Activated CD4-positive, alpha-beta memory T cell treated with anti-CD3 and anti-CD28 coated beads for 36 hours (primary cell): ENCODE measurements around the gene ABCC2. TPM values are rescaled to one million over a fixed set of nuclear protein-coding genes. Genes with fewer than 3 reads are reported as not detected.
"Not testable (repeated sequence)": the region's sequence is repeated elsewhere in the genome, so short reads cannot be mapped to it uniquely, and the experiment has no call there.

Source experiments
- CTCF ChIA-PET: fragments of 350-600 bp; sonication (Branson Sonifier 250); formaldehyde crosslinking; loops from one replicate; lab custom pipeline; 2021; ENCODE audit warnings: antibody characterized with exemption, inconsistent platforms; lab: Charles Lee
- POLR2A ChIA-PET: fragments of 350-600 bp; sonication (Branson Sonifier 250); formaldehyde crosslinking; loops from one replicate; lab custom pipeline; 2021; ENCODE audit warnings: antibody characterized with exemption; lab: Charles Lee
- DNase-seq: peaks from one replicate; pipeline ENCODE4 v3.0.0-alpha.2; 2020
- H3K27ac Mint-ChIP-seq: one replicate; pipeline ENCODE4 v1.8.0; 2021; ENCODE audit warnings: mixed read lengths
- H3K27me3 Mint-ChIP-seq: one replicate; pipeline ENCODE4 v1.8.0; 2021; ENCODE audit warnings: mixed read lengths
- H3K36me3 Mint-ChIP-seq: one replicate; pipeline ENCODE4 v1.8.0; 2021; ENCODE audit warnings: mixed read lengths
- H3K4me1 Mint-ChIP-seq: one replicate; pipeline ENCODE4 v1.8.0; 2021; ENCODE audit warnings: low read depth, mixed read lengths
- H3K4me3 Mint-ChIP-seq: one replicate; pipeline ENCODE4 v1.8.0; 2021; ENCODE audit warnings: mild to moderate bottlenecking, mixed read lengths
- H3K9me3 Mint-ChIP-seq: one replicate; pipeline ENCODE4 v1.8.0; 2021; ENCODE audit warnings: mixed read lengths
- intact Hi-C: fragments of 100-400 bp; cut with micrococcal nuclease; formaldehyde crosslinking; loops from one replicate; pipeline ENCODE4 v1.15.1; 2023
- total RNA-seq, 2 experiments: library from RNA; stranded (reverse); gene quantifications; one replicate each; pipeline ENCODE4 v1.2.3, GENCODE V29; 2021

Gene ABCC2
- total RNA-seq, result under 1 TPM; 0.57 to 0.82 TPM

DNA sequence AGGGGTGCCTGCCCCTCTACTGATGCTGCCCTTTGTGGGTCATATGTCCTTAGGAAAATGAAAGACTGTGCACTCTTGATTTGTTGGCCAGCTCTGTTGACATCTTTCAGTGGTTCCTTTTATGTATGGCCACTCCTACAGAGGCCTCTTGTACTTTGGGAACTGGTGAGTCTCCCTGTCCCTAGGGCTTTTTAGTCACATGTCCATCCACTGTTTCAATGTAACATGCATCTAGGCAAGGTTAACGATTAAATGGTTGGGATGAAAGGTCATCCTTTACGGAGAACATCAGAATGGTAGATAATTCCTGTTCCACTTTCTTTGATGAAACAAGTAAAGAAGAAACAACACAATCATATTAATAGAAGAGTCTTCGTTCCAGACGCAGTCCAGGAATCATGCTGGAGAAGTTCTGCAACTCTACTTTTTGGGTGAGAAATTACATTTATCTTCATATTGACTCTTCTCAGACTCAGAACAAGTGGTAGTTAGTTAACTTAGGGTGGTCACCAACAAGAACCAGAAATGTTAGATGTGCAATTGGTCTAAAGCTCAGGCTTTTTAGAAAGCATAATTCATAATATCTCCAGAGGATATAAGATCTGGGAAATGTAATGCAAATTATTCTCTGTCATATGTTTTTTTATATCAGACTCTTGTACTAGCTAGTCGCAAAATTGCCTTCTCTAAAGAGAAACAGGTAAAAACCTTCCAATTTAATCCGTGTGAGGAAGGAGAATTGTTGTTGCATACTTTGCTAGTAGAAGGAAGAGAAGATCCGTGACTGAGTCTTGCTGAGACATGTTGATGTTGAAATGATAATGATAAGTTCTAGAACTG lies at the start of gene ABCC2:
TSS of gene ABCC2 (plus strand) at position 194 of the 840 bp plus-strand sequence. CDS start at position 399, 205 bp downstream.
- CTCF ChIA-PET, result no interaction called here
- H3K27me3 Mint-ChIP-seq, result no peaks in the 10 kb centered on the region
- DNase-seq, result no peak
- H3K4me1 Mint-ChIP-seq, result no peaks in the 10 kb centered on the region
- peaks cover 3% of the 10 kb centered on the region for H3K36me3 Mint-ChIP-seq
- no peak within 1 kb of the TSS for H3K4me3 Mint-ChIP-seq
- intact Hi-C loops, result no loop called here
- POLR2A ChIA-PET, result no interaction called here
- no peak within 1 kb of the TSS for H3K27ac Mint-ChIP-seq
- no peaks in the 10 kb centered on the region for H3K9me3 Mint-ChIP-seq

DNA sequence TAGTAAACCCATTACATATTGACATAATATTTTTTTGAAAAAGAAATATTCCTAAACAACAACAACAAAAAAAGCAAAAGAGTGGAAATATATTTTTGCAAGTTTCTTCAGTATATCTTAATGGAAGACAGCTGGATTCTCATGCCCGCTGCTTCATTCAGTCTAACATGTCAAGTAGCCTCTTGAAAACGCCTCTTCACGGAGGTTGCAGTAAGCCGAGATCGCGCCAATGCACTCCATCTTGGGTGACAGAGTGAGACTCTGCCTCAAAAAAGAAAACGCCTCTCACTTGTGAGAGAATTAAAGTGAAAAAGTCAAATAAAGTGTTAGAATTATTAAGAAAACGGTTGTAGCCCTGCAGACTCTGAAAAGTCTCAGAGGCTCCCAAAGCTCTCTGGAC lies 49.1 kb upstream of the ABCC2 start:
- CTCF ChIA-PET, result interaction anchor here (1.3 to 2.7 kb wide), 4 partner anchors 10 to 173 kb away, joined by 3 to 9 read pairs (median 4); no protein-coding TSS in a partner anchor
- Mint-ChIP-seq H3K36me3 (peaks cover 42% of the 10 kb centered on the region), H3K27me3 (no peaks in the 10 kb centered on the region), H3K27ac (no peak overlapping the region), H3K4me3 (peak overlapping the region; percentile 61), H3K9me3 (no peaks in the 10 kb centered on the region), H3K4me1 (peaks cover 33% of the 10 kb centered on the region)
- no peak for DNase-seq
- POLR2A ChIA-PET, result interaction anchor here (1.5 to 3.1 kb wide), 3 partner anchors 8 to 113 kb away, joined by 4 to 20 read pairs (median 11); partner anchors contain the start of gene SLC25A28
- intact Hi-C loops, result loop anchor here (10.0 kb wide), 1 partner anchor 1599 kb away; the partner anchor contains the start of gene R3HCC1L

GRCh38 chr10:99734111-99734510 lies 48.3 kb upstream of the ABCC2 start:
- intact Hi-C loops, result loop anchor here (10.0 kb wide), 1 partner anchor 1599 kb away; the partner anchor contains the start of gene R3HCC1L
- H3K4me3 Mint-ChIP-seq, H3K9me3 Mint-ChIP-seq, H3K27ac Mint-ChIP-seq, H3K27me3 Mint-ChIP-seq, DNase-seq: not testable (repeated sequence)
- H3K4me1 Mint-ChIP-seq, result peaks cover 29% of the 10 kb centered on the region
- ChIA-PET POLR2A (interaction anchor here (3.1 kb wide), 1 partner anchor 113 kb away, joined by 20 read pairs; the partner anchor contains the start of gene SLC25A28), CTCF (interaction anchor here (1.3 to 2.7 kb wide), 2 partner anchors 9 to 174 kb away, joined by 3 to 9 read pairs; no protein-coding TSS in a partner anchor)
- H3K36me3 Mint-ChIP-seq, result peaks cover 44% of the 10 kb centered on the region

DNA sequence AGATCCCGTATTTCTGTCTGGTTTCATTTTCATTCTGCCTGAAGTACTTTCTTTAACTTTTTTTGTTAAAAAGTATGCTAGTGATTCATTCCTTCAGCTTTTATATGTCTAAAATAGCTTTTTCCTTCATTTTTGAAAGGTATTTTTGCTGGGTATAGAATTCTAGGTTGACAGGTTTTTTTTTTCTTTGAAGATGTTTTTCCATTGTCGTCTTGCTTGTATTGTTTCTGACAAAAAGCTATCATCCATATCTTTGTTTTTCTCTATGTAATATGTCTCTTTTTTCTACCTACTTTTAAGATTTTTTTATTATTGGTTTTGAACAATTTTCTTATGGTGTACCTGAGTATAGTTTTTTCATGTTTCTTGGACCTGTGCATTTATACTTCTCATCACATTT lies 42.2 kb upstream of the ABCC2 start:
- no peak overlapping the region for H3K4me3 Mint-ChIP-seq
- peaks cover 25% of the 10 kb centered on the region for H3K4me1 Mint-ChIP-seq
- intact Hi-C loops, result no loop called here
- no peak overlapping the region for H3K27ac Mint-ChIP-seq
- H3K9me3 Mint-ChIP-seq, result peaks cover 14% of the 10 kb centered on the region
- ChIA-PET POLR2A (interaction anchor here (2.5 kb wide), 1 partner anchor 8 kb away, joined by 11 read pairs; the partner anchor contains the start of genes COX15 and CUTC), CTCF (interaction anchor here (1.1 to 1.7 kb wide), 2 partner anchors 37 to 105 kb away, joined by 5 to 8 read pairs; no protein-coding TSS in a partner anchor)
- no peaks in the 10 kb centered on the region for H3K27me3 Mint-ChIP-seq
- DNase-seq, result no peak
- peaks cover 83% of the 10 kb centered on the region for H3K36me3 Mint-ChIP-seq

GRCh38 chr10:99740933-99741559 lies 41.4 kb upstream of the ABCC2 start:
- no peak for DNase-seq
- no peak overlapping the region for H3K4me3 Mint-ChIP-seq
- CTCF ChIA-PET, result interaction anchor here (0.7 to 1.1 kb wide), 2 partner anchors 10 to 180 kb away, joined by 3 read pairs; no protein-coding TSS in a partner anchor
- intact Hi-C loops, result no loop called here
- no peak overlapping the region for H3K27ac Mint-ChIP-seq
- H3K36me3 Mint-ChIP-seq, result peaks cover 85% of the 10 kb centered on the region
- POLR2A ChIA-PET, result interaction anchor here (2.5 kb wide), 1 partner anchor 9 kb away, joined by 11 read pairs; the partner anchor contains the start of genes COX15 and CUTC
- H3K27me3 Mint-ChIP-seq, result no peaks in the 10 kb centered on the region
- H3K4me1 Mint-ChIP-seq, result peaks cover 21% of the 10 kb centered on the region
- H3K9me3 Mint-ChIP-seq, result peaks cover 14% of the 10 kb centered on the region

DNA sequence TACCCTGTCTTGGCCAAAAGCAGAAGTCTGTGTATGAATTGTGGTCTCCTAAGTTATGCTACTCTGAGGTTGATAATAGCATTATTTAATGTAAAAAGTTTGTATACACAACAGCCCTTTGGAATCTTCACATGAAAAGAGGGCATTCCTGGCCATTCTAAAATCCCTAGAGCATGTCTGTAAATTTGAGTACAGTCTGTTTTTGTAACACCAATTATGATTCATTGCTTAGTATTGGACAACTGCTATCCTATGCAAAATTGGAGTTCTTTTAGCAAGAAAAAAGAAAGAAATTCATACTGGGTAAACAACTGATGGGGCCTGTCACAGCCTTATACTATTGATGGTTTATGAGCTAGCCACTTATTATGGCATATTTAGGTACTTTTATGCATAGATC lies 40.2 kb upstream of the ABCC2 start:
- intact Hi-C loops, result no loop called here
- Mint-ChIP-seq H3K4me3 (no peak overlapping the region), H3K27ac (no peak overlapping the region), H3K4me1 (peaks cover 20% of the 10 kb centered on the region), H3K9me3 (peaks cover 14% of the 10 kb centered on the region), H3K27me3 (no peaks in the 10 kb centered on the region), H3K36me3 (peaks cover 80% of the 10 kb centered on the region)
- ChIA-PET POLR2A (interaction anchor here (2.5 kb wide), 1 partner anchor 10 kb away, joined by 11 read pairs; the partner anchor contains the start of genes COX15 and CUTC), CTCF (interaction anchor here (1.1 to 1.8 kb wide), 2 partner anchors 10 to 182 kb away, joined by 3 to 9 read pairs; partner anchors contain the start of genes COX15 and CUTC)
- no peak for DNase-seq

DNA sequence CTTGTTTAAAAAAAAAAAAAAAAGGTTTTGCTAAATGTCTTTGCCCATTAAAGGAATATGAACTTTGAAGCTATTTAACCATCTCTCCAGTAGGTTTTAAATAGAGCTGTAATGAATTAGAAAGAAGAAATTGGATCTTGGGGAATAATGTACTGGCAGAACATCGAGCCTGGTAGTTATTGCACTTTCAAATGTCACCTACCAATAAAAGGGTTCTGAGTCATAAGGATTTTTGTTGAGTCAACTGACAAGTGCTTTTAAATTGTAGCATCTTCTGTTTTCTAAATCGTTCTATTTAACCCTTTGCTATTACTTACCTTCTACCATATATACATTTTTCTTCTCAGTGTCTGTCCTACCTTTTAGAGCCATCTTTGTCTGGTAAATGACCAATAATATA lies 39.7 kb upstream of the ABCC2 start:
- POLR2A ChIA-PET, result interaction anchor here (1.1 kb wide), 1 partner anchor 10 kb away, joined by 3 read pairs; the partner anchor contains the start of genes COX15 and CUTC
- intact Hi-C loops, result no loop called here

GRCh38 chr10:99743841-99744240 lies 38.6 kb upstream of the ABCC2 start:
- POLR2A ChIA-PET, result interaction anchor here (1.1 kb wide), 1 partner anchor 11 kb away, joined by 3 read pairs; the partner anchor contains the start of genes COX15 and CUTC
- peaks cover 16% of the 10 kb centered on the region for H3K4me1 Mint-ChIP-seq
- intact Hi-C loops, result no loop called here

More for the DNA sequence above, 39.7 kb upstream of the ABCC2 start:
- Mint-ChIP-seq H3K9me3 (peaks cover 14% of the 10 kb centered on the region), H3K4me1 (peaks cover 16% of the 10 kb centered on the region), H3K4me3 (no peak overlapping the region), H3K36me3 (peaks cover 76% of the 10 kb centered on the region), H3K27ac (no peak overlapping the region), H3K27me3 (no peaks in the 10 kb centered on the region)
- no peak for DNase-seq
- CTCF ChIA-PET, result interaction anchor here (1.8 kb wide), 1 partner anchor 10 kb away, joined by 9 read pairs; the partner anchor contains the start of genes COX15 and CUTC

GRCh38 chr10:99746166-99746565 lies 36.3 kb upstream of the ABCC2 start:
- peaks cover 59% of the 10 kb centered on the region for H3K36me3 Mint-ChIP-seq
- DNase-seq, H3K4me3 Mint-ChIP-seq, intact Hi-C loops, H3K27me3 Mint-ChIP-seq, H3K27ac Mint-ChIP-seq, CTCF ChIA-PET, POLR2A ChIA-PET, H3K9me3 Mint-ChIP-seq: not testable (repeated sequence)
- peaks cover 16% of the 10 kb centered on the region for H3K4me1 Mint-ChIP-seq

More at GRCh38 chr10:99743841-99744240, 38.6 kb upstream of the ABCC2 start:
- Mint-ChIP-seq H3K4me3 (no peak overlapping the region), H3K9me3 (peaks cover 14% of the 10 kb centered on the region), H3K27me3 (no peaks in the 10 kb centered on the region), H3K36me3 (peaks cover 72% of the 10 kb centered on the region), H3K27ac (no peak overlapping the region)
- CTCF ChIA-PET, result interaction anchor here (0.9 to 1.8 kb wide), 2 partner anchors 11 to 183 kb away, joined by 4 to 9 read pairs; partner anchors contain the start of genes COX15 and CUTC
- DNase-seq, result no peak

DNA sequence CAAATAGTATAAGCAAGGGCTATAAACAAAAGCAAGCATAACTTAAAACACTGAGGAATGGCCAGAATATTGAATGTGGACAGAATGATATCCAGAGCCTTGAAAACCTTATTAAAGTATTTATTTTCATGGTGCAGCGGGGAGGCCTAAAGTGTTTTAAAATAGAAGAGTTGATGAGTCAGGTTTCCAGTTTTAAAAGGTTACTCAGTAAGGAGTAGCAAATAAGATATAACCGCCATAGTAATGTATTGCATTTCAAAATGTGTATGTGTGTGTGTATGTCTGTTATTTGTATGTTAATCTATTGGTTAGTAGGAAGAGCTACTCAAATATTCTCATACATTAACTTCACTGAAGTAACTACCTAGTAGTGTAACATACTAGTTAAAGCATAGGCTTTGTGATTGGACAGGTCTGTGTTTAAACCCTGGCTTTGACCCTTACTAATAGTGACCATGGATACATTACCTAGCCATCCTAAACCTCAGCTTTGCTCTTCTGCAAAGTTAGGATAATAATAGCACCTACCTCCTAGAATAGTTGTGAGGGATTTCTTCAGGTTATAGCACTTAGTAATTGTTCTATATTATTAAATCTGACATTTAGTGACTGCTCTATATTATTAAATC lies 33.5 kb upstream of the ABCC2 start:
- H3K36me3 Mint-ChIP-seq, result peaks cover 41% of the 10 kb centered on the region
- ChIA-PET POLR2A (interaction anchor here (1.2 kb wide), 1 partner anchor 17 kb away, joined by 3 read pairs; the partner anchor contains the start of genes COX15 and CUTC), CTCF (no interaction called here)
- no peak overlapping the region for H3K4me3 Mint-ChIP-seq
- no peaks in the 10 kb centered on the region for H3K9me3 Mint-ChIP-seq
- H3K27ac Mint-ChIP-seq, result no peak overlapping the region
- intact Hi-C loops, result no loop called here
- DNase-seq, result no peak
- H3K4me1 Mint-ChIP-seq, result no peaks in the 10 kb centered on the region
- no peaks in the 10 kb centered on the region for H3K27me3 Mint-ChIP-seq

DNA sequence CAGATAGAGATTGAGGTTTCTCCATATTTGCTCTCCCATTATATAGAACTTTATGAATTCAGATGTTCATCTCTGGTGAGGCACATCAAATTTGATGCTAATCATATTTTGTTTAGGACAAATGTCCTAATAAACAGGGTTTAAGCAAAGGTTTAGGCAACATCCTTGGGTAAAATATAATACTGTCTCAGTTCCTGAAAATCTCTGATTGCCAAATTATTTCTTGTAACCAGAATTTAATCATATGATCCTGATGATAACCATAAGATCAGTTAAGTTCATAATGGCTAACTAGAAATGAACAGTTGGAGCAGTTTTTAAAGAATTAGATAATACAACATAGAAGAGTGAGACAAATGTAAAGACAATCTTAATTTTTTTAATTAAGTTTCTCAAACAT lies 31.8 kb upstream of the ABCC2 start:
- no peaks in the 10 kb centered on the region for H3K27me3 Mint-ChIP-seq
- intact Hi-C loops, result no loop called here
- H3K4me1 Mint-ChIP-seq, result no peaks in the 10 kb centered on the region
- peaks cover 39% of the 10 kb centered on the region for H3K36me3 Mint-ChIP-seq
- H3K27ac Mint-ChIP-seq, result no peak overlapping the region
- H3K4me3 Mint-ChIP-seq, result no peak overlapping the region
- H3K9me3 Mint-ChIP-seq, result no peaks in the 10 kb centered on the region
- POLR2A ChIA-PET, result no interaction called here
- DNase-seq, result no peak
- CTCF ChIA-PET, result no interaction called here
